Uterus (tissue), 4 donors: ENCODE measurements around the gene PCDH9. TPM values are rescaled to one million over a fixed set of nuclear protein-coding genes. Genes with fewer than 3 reads are reported as not detected.

ENCODE experiments used
- DNase-seq, 2 donors: peaks; one replicate each; pipeline ENCODE4 v3.0.0-alpha.2; 2019 to 2020
- H3K27ac ChIP-seq, 2 donors: fragments of 200-600 bp; sonication (generic); 1 replicate in 1 of 2; 2 replicates in 1 of 2; pipeline ENCODE4 v1.5.1; 2016 to 2018
- H3K27me3 ChIP-seq, 2 donors: fragments of 200-600 bp; sonication (generic); one replicate each; pipeline ENCODE4 v1.5.1; 2018 to 2019; ENCODE audit warnings: control low read depth in 1 of 2
- H3K36me3 ChIP-seq, 2 donors: fragments of 200-600 bp; sonication (generic); one replicate each; pipeline ENCODE4 v1.5.1; 2019; ENCODE audit warnings: control low read depth in 1 of 2
- H3K4me1 ChIP-seq, 2 donors: fragments of 200-600 bp; sonication (generic); one replicate each; pipeline ENCODE4 v1.5.1; 2018 to 2019; ENCODE audit warnings: control low read depth in 1 of 2
- H3K4me3 ChIP-seq, 2 donors: fragments of 200-600 bp; sonication (generic); 1 replicate in 1 of 2; 2 replicates in 1 of 2; pipeline ENCODE4 v1.5.1; 2018 to 2019; ENCODE audit warnings: mild to moderate bottlenecking in 1 of 2
- H3K9me3 ChIP-seq, 2 donors: fragments of 200-600 bp; sonication (generic); one replicate each; pipeline ENCODE4 v1.5.1; 2019; ENCODE audit warnings: control low read depth in 1 of 2
- CTCF ChIP-seq, 4 experiments: fragments of 200-600 bp in 2 of 4; fragments of 450-650 bp in 2 of 4; sonication (generic) in 2 of 4; IDR thresholded peaks; one replicate each; pipeline ENCODE4 v1.5.1; 2016 to 2019; ENCODE audit warnings: antibody characterized with exemption in 4 of 4, mild to moderate bottlenecking in 2 of 4, moderate library complexity in 1 of 4
- POLR2A ChIP-seq, 2 donors: fragments of 450-650 bp; IDR thresholded peaks; one replicate each; pipeline ENCODE4 v1.6.1; 2016; ENCODE audit warnings: antibody characterized with exemption in 2 of 2, mild to moderate bottlenecking in 1 of 2, moderate library complexity in 1 of 2
- intact Hi-C: fragments of 100-400 bp; cut with DNase I; formaldehyde crosslinking; loops from one replicate; pipeline ENCODE4 v1.15.1; 2023; ENCODE audit warnings: low total_unique reads
- total RNA-seq, 4 donors: library from RNA; depleted of rRNA in 3 of 4; stranded (reverse); fragments of >200 nt in 3 of 4; gene quantifications; one replicate each; pipeline versions ENCODE4 v1.1.0 to v1.2.4, GENCODE V29; 2014 to 2023
- donor health status: DM: yes; HTN: yes; CAD: no.

Gene PCDH9
- total RNA-seq, 4 donors from 2014 or later = 0.51 to 45.7 (median 2.1) TPM

- Histone ChIP-seq H3K4me1 (no peaks in the 10 kb centered on the region), H3K36me3 (no peaks in the 10 kb centered on the region), H3K27me3 (no peaks in the 10 kb centered on the region), H3K4me3 (no peak overlapping the region), H3K27ac (no peak overlapping the region), H3K9me3 (no peaks in the 10 kb centered on the region)
- intact Hi-C loops = no loop called here
- TF ChIP-seq CTCF (IDR thresholded peaks at IDR 0.05) (no peak), POLR2A (IDR thresholded peaks at IDR 0.05) (no peak)
- no peak for DNase-seq
Measured at GRCh38 chr13:66950666-66951065, 279.5 kb downstream of the PCDH9 start.

GRCh38 chr13:66948910-66949309, 281.2 kb downstream of the PCDH9 start:
- H3K4me1 ChIP-seq = no peaks in the 10 kb centered on the region
- no peak overlapping the region for H3K4me3 ChIP-seq
- no peaks in the 10 kb centered on the region for H3K9me3 ChIP-seq
- intact Hi-C loops = no loop called here
- TF ChIP-seq POLR2A (IDR thresholded peaks at IDR 0.05) = no peak
- no peak for TF ChIP-seq CTCF (IDR thresholded peaks at IDR 0.05)
- DNase-seq = no peak
- H3K36me3 ChIP-seq = no peaks in the 10 kb centered on the region
- H3K27me3 ChIP-seq = no peaks in the 10 kb centered on the region
- H3K27ac ChIP-seq = no peak overlapping the region

- H3K27ac ChIP-seq = no peak overlapping the region
- no peaks in the 10 kb centered on the region for H3K4me1 ChIP-seq
- no peaks in the 10 kb centered on the region for H3K27me3 ChIP-seq
- no peak for TF ChIP-seq CTCF (IDR thresholded peaks at IDR 0.05)
- no peak for TF ChIP-seq POLR2A (IDR thresholded peaks at IDR 0.05)
- no peaks in the 10 kb centered on the region for H3K36me3 ChIP-seq
- no peaks in the 10 kb centered on the region for H3K9me3 ChIP-seq
- intact Hi-C loops = no loop called here
- DNase-seq = no peak
- no peak overlapping the region for H3K4me3 ChIP-seq
Measured at GRCh38 chr13:66943530-66943929, 286.6 kb downstream of the PCDH9 start.

- no peaks in the 10 kb centered on the region for H3K27me3 ChIP-seq
- intact Hi-C loops = no loop called here
- TF ChIP-seq CTCF (IDR thresholded peaks at IDR 0.05) (no peak), POLR2A (IDR thresholded peaks at IDR 0.05) (no peak)
- no peaks in the 10 kb centered on the region for H3K36me3 ChIP-seq
- H3K27ac ChIP-seq = no peak overlapping the region
- no peaks in the 10 kb centered on the region for H3K4me1 ChIP-seq
- no peak for DNase-seq
- H3K9me3 ChIP-seq = no peaks in the 10 kb centered on the region
- no peak overlapping the region for H3K4me3 ChIP-seq
Measured at GRCh38 chr13:66940113-66940512, 290.0 kb downstream of the PCDH9 start.

GRCh38 chr13:66937423-66937822, 292.7 kb downstream of the PCDH9 start:
- TF ChIP-seq POLR2A (IDR thresholded peaks at IDR 0.05) (no peak), CTCF (IDR thresholded peaks at IDR 0.05) (no peak)
- intact Hi-C loops = no loop called here
- no peak for DNase-seq

More at GRCh38 chr13:66937423-66937822, 292.7 kb downstream of the PCDH9 start:
- H3K27ac ChIP-seq = no peak overlapping the region
- H3K36me3 ChIP-seq = no peaks in the 10 kb centered on the region
- H3K27me3 ChIP-seq = no peaks in the 10 kb centered on the region
- no peaks in the 10 kb centered on the region for H3K4me1 ChIP-seq
- no peak overlapping the region for H3K4me3 ChIP-seq
- H3K9me3 ChIP-seq = no peaks in the 10 kb centered on the region
